ENCODE data around the gene IGFBP2. TPM values are rescaled to one million over a fixed set of nuclear protein-coding genes. Genes with fewer than 3 reads are reported as not detected.

IGFBP2 gene
- total and polyA plus RNA-seq, 2 experiments from 2014 or later, result 163 to 338 TPM

DNA sequence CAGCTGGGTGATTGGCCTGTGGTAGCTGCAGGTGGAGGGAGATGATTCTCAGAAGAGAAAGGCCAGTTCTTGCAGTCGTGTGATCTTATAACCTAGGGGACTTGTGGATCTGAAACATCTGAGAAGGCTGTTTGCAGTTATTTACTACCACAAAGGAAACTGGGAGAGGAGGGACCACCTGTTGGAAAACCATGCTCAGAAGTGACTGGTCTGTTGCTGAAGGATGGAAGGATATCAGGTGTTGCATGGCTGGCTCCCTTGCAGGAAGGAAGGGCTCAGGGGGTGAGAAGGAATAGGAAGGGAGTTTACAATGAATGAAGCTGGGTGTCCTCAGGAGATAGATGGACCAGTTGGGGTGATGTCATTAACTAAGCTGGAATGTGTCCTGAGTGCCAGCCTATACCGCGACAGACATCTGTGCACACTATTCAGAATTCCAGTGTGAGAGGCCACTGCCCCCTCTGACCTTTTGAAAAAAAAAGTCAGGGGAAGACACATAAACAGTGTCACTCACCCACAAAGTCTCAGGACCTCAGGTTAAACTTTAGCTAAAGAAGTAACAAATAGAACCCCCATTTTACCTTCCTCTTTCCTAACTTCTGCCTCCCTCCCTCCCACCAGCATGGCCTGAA, 17.5 kb downstream of the IGFBP2 start:
- Histone ChIP-seq H3K9me3 (ENCODE audit: low read depth) (no peaks in the 10 kb centered on the region), H4K20me1 (ENCODE audit: insufficient read depth, poor library complexity, severe bottlenecking) (no peaks in the 10 kb centered on the region), H3K36me3 (replicated peaks; ENCODE audit: insufficient read depth, low read depth) (no peaks in the 10 kb centered on the region), H3K27ac (peak overlapping the region; percentile 77), H3K9me2 (replicated peaks; ENCODE audit: insufficient read depth) (no peaks in the 10 kb centered on the region), H3K4me3 (no peak overlapping the region), H3K27me3 (no peaks in the 10 kb centered on the region), H3K4me1 (ENCODE audit: insufficient read depth) (peaks cover 17% of the 10 kb centered on the region), H2AFZ (no peak overlapping the region), H3K79me2 (peaks cover 39% of the 10 kb centered on the region), H3K4me2 (no peak overlapping the region)
- WGBS (ENCODE audit: low lambda C conversion rate, missing lambda C conversion rate), result 79% methylated on average over 3 of the region's 3 CpGs
- TF ChIP-seq EZH2 (IDR thresholded peaks at IDR 0.05; ENCODE audit: borderline replicate concordance) (no peak), EZH2phosphoT487 (IDR thresholded peaks at IDR 0.05; ENCODE audit: low read depth, severe bottlenecking, unreplicated experiment) (no peak)
- TF ChIP-seq, protein P1, sequence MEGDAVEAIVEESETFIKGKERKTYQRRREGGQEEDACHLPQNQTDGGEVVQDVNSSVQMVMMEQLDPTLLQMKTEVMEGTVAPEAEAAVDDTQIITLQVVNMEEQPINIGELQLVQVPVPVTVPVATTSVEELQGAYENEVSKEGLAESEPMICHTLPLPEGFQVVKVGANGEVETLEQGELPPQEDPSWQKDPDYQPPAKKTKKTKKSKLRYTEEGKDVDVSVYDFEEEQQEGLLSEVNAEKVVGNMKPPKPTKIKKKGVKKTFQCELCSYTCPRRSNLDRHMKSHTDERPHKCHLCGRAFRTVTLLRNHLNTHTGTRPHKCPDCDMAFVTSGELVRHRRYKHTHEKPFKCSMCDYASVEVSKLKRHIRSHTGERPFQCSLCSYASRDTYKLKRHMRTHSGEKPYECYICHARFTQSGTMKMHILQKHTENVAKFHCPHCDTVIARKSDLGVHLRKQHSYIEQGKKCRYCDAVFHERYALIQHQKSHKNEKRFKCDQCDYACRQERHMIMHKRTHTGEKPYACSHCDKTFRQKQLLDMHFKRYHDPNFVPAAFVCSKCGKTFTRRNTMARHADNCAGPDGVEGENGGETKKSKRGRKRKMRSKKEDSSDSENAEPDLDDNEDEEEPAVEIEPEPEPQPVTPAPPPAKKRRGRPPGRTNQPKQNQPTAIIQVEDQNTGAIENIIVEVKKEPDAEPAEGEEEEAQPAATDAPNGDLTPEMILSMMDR (IDR thresholded peaks at IDR 0.05; ENCODE audit: poor library complexity), result no peak
- no peak for DNase-seq (ENCODE audit: low spot score)

DNA sequence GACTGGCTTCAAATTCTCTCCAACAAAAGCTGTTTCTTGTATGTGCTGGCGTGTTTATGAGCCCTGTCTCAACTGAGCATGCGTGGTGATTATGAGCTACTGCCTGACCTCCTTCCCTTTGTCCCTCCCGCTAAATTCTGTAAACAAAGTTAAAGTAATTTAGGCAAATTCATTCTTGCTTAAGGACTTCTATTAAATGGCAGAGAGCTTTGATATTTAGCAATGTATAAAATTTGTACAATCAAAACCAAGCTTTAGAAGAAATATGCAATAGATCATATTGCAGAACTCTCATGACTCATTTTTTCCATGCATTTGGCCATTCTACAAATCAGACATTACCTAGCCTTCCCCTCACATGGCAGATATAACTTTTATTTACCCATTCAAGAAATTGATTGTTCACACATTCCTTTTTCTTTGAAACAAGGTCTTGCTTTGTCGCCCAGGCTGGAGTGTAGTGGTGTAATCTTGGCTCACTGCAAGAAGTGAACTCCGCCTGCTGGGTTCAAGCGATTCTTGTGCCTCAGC, 18.2 kb downstream of the IGFBP2 start:
- Histone ChIP-seq H3K9me2 (replicated peaks; ENCODE audit: insufficient read depth) (no peaks in the 10 kb centered on the region), H3K36me3 (replicated peaks; ENCODE audit: insufficient read depth, low read depth) (no peaks in the 10 kb centered on the region), H3K27me3 (no peaks in the 10 kb centered on the region), H3K79me2 (peaks cover 39% of the 10 kb centered on the region), H4K20me1 (ENCODE audit: insufficient read depth, poor library complexity, severe bottlenecking) (no peaks in the 10 kb centered on the region), H3K4me1 (ENCODE audit: insufficient read depth) (peaks cover 17% of the 10 kb centered on the region), H3K4me2 (no peak overlapping the region), H3K27ac (peak overlapping the region; percentile 77), H2AFZ (no peak overlapping the region), H3K9me3 (ENCODE audit: low read depth) (no peaks in the 10 kb centered on the region), H3K4me3 (no peak overlapping the region)
- WGBS (ENCODE audit: low lambda C conversion rate, missing lambda C conversion rate), result 79% methylated on average over 6 of the region's 6 CpGs
- TF ChIP-seq EZH2 (IDR thresholded peaks at IDR 0.05; ENCODE audit: borderline replicate concordance) (no peak), EZH2phosphoT487 (IDR thresholded peaks at IDR 0.05; ENCODE audit: low read depth, severe bottlenecking, unreplicated experiment) (no peak)
- DNase-seq (ENCODE audit: low spot score), result peak; percentile 56

DNA sequence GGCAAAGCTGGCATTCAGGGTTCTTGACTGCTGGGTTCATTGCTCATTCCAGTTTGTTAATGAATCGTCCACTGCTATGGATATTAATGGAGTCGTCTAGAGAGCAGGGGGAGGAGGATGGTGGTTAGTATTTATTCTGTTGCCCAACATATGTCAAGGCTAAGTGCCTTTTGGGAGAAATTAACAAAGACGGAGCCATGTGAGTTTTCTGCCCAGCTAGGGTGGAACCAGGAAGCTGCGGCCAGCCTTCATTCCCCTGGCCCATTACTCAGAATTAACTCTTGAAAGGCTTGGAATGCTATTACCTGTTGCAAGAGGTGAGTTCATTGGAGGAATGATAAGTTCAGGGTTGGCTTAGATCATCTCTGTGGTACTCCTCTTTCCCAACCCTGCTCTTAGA, 19.3 kb downstream of the IGFBP2 start:
- Histone ChIP-seq H3K4me1 (ENCODE audit: insufficient read depth) (peaks cover 17% of the 10 kb centered on the region), H3K4me3 (no peak overlapping the region), H3K9me2 (replicated peaks; ENCODE audit: insufficient read depth) (no peaks in the 10 kb centered on the region), H4K20me1 (ENCODE audit: insufficient read depth, poor library complexity, severe bottlenecking) (no peaks in the 10 kb centered on the region), H3K4me2 (no peak overlapping the region), H2AFZ (no peak overlapping the region), H3K36me3 (replicated peaks; ENCODE audit: insufficient read depth, low read depth) (no peaks in the 10 kb centered on the region), H3K79me2 (peaks cover 34% of the 10 kb centered on the region), H3K27me3 (no peaks in the 10 kb centered on the region), H3K27ac (peak overlapping the region; percentile 60), H3K9me3 (ENCODE audit: low read depth) (no peaks in the 10 kb centered on the region)
- TF ChIP-seq EZH2phosphoT487 (IDR thresholded peaks at IDR 0.05; ENCODE audit: low read depth, severe bottlenecking, unreplicated experiment) (no peak), EZH2 (IDR thresholded peaks at IDR 0.05; ENCODE audit: borderline replicate concordance) (no peak)
- TF ChIP-seq, protein P1 (IDR thresholded peaks at IDR 0.05; ENCODE audit: poor library complexity), result no peak
- 76% methylated on average over 4 of the region's 4 CpGs for WGBS (ENCODE audit: low lambda C conversion rate, missing lambda C conversion rate)
- DNase-seq (ENCODE audit: low spot score), result no peak

DNA sequence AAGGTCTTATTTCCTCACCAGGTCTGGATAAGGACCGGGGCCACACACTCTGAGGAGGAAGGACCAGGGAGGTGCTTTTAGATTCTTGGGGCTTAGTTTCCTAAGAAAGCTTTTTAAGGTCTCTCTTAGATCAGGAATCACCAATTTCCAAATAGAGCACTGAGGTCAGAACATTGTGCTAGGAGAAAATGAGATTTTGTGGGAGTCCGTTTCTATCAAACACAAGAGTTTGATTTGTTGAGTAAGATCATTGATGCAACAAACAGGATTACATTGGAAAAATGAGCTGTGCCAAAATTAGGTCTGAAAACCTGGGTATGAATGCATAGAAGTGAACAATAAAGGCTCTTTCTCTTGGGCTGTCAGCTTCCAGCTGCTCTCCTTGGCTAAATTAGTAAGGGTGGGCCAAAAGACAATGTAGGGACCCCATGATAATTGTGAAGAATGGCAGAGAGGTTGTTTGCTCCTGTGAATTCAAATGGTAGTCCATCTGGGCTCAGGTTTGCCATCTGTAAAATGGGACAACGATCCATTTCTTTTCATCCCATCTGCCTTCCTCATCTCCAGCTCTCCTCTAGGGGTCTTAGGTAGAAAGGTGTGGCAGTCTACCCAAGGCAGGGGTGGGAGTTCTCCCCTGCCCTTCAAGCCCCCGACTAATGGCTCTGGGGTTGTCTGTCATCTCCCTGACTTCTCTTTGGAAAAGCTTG, 20.0 kb downstream of the IGFBP2 start:
- peak overlapping the region; percentile 70 for H3K27ac ChIP-seq
- 96% methylated on average over 4 of the region's 4 CpGs for WGBS (ENCODE audit: low lambda C conversion rate, missing lambda C conversion rate)

More for the DNA sequence above, 20.0 kb downstream of the IGFBP2 start:
- H4K20me1 ChIP-seq (ENCODE audit: insufficient read depth, poor library complexity, severe bottlenecking), result no peaks in the 10 kb centered on the region
- peaks cover 21% of the 10 kb centered on the region for H3K4me1 ChIP-seq (ENCODE audit: insufficient read depth)
- no peak overlapping the region for H3K4me3 ChIP-seq
- no peak for DNase-seq (ENCODE audit: low spot score)
- no peaks in the 10 kb centered on the region for H3K27me3 ChIP-seq
- no peaks in the 10 kb centered on the region for H3K9me2 ChIP-seq (replicated peaks; ENCODE audit: insufficient read depth)
- H3K4me2 ChIP-seq, result no peak overlapping the region
- no peak overlapping the region for H2AFZ ChIP-seq
- TF ChIP-seq, protein P1 (IDR thresholded peaks at IDR 0.05; ENCODE audit: poor library complexity), result no peak
- no peak for TF ChIP-seq EZH2 (IDR thresholded peaks at IDR 0.05; ENCODE audit: borderline replicate concordance)
- no peak for TF ChIP-seq EZH2phosphoT487 (IDR thresholded peaks at IDR 0.05; ENCODE audit: low read depth, severe bottlenecking, unreplicated experiment)
- peaks cover 40% of the 10 kb centered on the region for H3K79me2 ChIP-seq
- no peaks in the 10 kb centered on the region for H3K9me3 ChIP-seq (ENCODE audit: low read depth)
- no peaks in the 10 kb centered on the region for H3K36me3 ChIP-seq (replicated peaks; ENCODE audit: insufficient read depth, low read depth)
